ENCODE results near the gene XRCC1. TPM values are rescaled to one million over a fixed set of nuclear protein-coding genes. Genes with fewer than 3 reads are reported as not detected.

The XRCC1 gene
- polyA plus RNA-seq, 1 of the 3 experiments (the other 2 are of a cell fraction): 30.3 TPM

- WGBS (ENCODE audit: low lambda C conversion rate): 91% methylated on average over 1 of the region's 3 CpGs
- no peak for DNase-seq
- ChIA-PET POLR2A (no interaction called here), CTCF (interaction anchor here (1.6 to 8.5 kb wide), 4 partner anchors 23 to 106 kb away, joined by 5 to 104 read pairs (median 26); partner anchors contain the start of genes IRGQ, PINLYP, XRCC1 and ZNF576)
- Histone ChIP-seq H2AFZ (ENCODE audit: low read depth) (no peak overlapping the region), H3F3A (replicated peaks; ENCODE audit: insufficient read depth) (peaks cover 18% of the 10 kb centered on the region), H4K20me1 (ENCODE audit: insufficient read depth) (no peaks in the 10 kb centered on the region), H3K36me3 (replicated peaks in 1 of 2; ENCODE audit: control insufficient read depth in 1 of 2, insufficient read depth in 2 of 2, low read length in 1 of 2) (peaks cover 18 to 46% of the 10 kb centered on the region in 2 experiments), H3K79me2 (ENCODE audit: insufficient read depth) (no peaks in the 10 kb centered on the region; the same call in 1 of the 2 replicates), H3K27ac (ENCODE audit: low read depth in 2 of 2, low read length in 1 of 2) (no peak overlapping the region), H3K9me3 (no peaks in the 10 kb centered on the region), H3K4me3 (ENCODE audit: low read depth in 2 of 2, low read length in 1 of 2) (no peak overlapping the region), H3K4me1 (ENCODE audit: control insufficient read depth in 1 of 2, insufficient read depth in 2 of 2, low read depth in 1 of 2, low read length in 1 of 2) (no peaks in the 10 kb centered on the region), H3K9ac (no peak overlapping the region), H3K9me2 (no peaks in the 10 kb centered on the region), H3K4me2 (no peak overlapping the region), H3K27me3 (ENCODE audit: insufficient read depth) (no peaks in the 10 kb centered on the region)
- TF ChIP-seq MEF2A (IDR thresholded peaks at IDR 0.05; ENCODE audit: borderline replicate concordance, low read depth): no peak
- no peak for TF ChIP-seq YY1 (IDR thresholded peaks at IDR 0.05; ENCODE audit: low read depth)
- no peak for TF ChIP-seq GATA2 (CRISPR knock-in tag; IDR thresholded peaks at IDR 0.05)
- no peak for TF ChIP-seq CHD2 (IDR thresholded peaks at IDR 0.05; ENCODE audit: low read length, partially characterized antibody)
- TF ChIP-seq EZH2phosphoT487 (IDR thresholded peaks at IDR 0.05; ENCODE audit: borderline replicate concordance, low read depth): no peak
- TF ChIP-seq FOSL2 (IDR thresholded peaks at IDR 0.05; ENCODE audit: borderline replicate concordance, low read depth): no peak
These were observed 22.7 kb downstream of the XRCC1 start for GRCh38 chr19:43552616-43553015.

- H3K4me1 ChIP-seq (ENCODE audit: control insufficient read depth in 1 of 2, insufficient read depth in 2 of 2, low read depth in 1 of 2, low read length in 1 of 2): no peaks in the 10 kb centered on the region
- no peak overlapping the region for H3K9ac ChIP-seq
- no peak overlapping the region for H3K4me2 ChIP-seq
- no peak for DNase-seq
- H4K20me1 ChIP-seq (ENCODE audit: insufficient read depth): no peaks in the 10 kb centered on the region
- POLR2A ChIA-PET: no interaction called here
- peaks cover 13% of the 10 kb centered on the region for H3F3A ChIP-seq (replicated peaks; ENCODE audit: insufficient read depth)
- no peak overlapping the region for H3K4me3 ChIP-seq (ENCODE audit: low read depth in 2 of 2, low read length in 1 of 2)
- no peaks in the 10 kb centered on the region for H3K27me3 ChIP-seq (ENCODE audit: insufficient read depth)
- peaks cover 18 to 46% of the 10 kb centered on the region in 2 experiments for H3K36me3 ChIP-seq (replicated peaks in 1 of 2; ENCODE audit: control insufficient read depth in 1 of 2, insufficient read depth in 2 of 2, low read length in 1 of 2)
- TF ChIP-seq MEF2A (IDR thresholded peaks at IDR 0.05; ENCODE audit: borderline replicate concordance, low read depth) (no peak), USF1 (IDR thresholded peaks at IDR 0.05; ENCODE audit: borderline replicate concordance, low read depth) (no peak), YY1 (IDR thresholded peaks at IDR 0.05; ENCODE audit: low read depth) (no peak), GABPA (IDR thresholded peaks at IDR 0.05; ENCODE audit: low read depth) (no peak), JUND (IDR thresholded peaks at IDR 0.05) (no peak)
- no peaks in the 10 kb centered on the region for H3K9me2 ChIP-seq
- H2AFZ ChIP-seq (ENCODE audit: low read depth): no peak overlapping the region
- no peaks in the 10 kb centered on the region for H3K9me3 ChIP-seq
- whole genome bisulfite sequencing (ENCODE audit: low lambda C conversion rate): no CpG with 5 or more reads among the region's 3 CpGs
- CTCF ChIA-PET: interaction anchor here (2.1 to 8.5 kb wide), 2 partner anchors 33 to 43 kb away, joined by 9 to 104 read pairs; partner anchors contain the start of genes IRGQ and ZNF576
- H3K79me2 ChIP-seq (ENCODE audit: insufficient read depth): no peaks in the 10 kb centered on the region; the same call in 1 of the 2 replicates
- H3K27ac ChIP-seq (ENCODE audit: low read depth in 2 of 2, low read length in 1 of 2): no peak overlapping the region
These were observed 23.2 kb downstream of the XRCC1 start for GRCh38 chr19:43552198-43552450.

GRCh38 chr19:43551399-43552197 lies 23.7 kb downstream of the XRCC1 start:
- WGBS (ENCODE audit: low lambda C conversion rate): 92% methylated on average over 20 of the region's 23 CpGs
- Histone ChIP-seq H3K27me3 (ENCODE audit: insufficient read depth) (no peaks in the 10 kb centered on the region), H3K4me2 (no peak overlapping the region), H3K79me2 (ENCODE audit: insufficient read depth) (no peaks in the 10 kb centered on the region; the same call in 1 of the 2 replicates), H3K4me1 (ENCODE audit: control insufficient read depth in 1 of 2, insufficient read depth in 2 of 2, low read depth in 1 of 2, low read length in 1 of 2) (no peaks in the 10 kb centered on the region), H3F3A (replicated peaks; ENCODE audit: insufficient read depth) (peaks cover 10% of the 10 kb centered on the region), H3K36me3 (replicated peaks in 1 of 2; ENCODE audit: control insufficient read depth in 1 of 2, insufficient read depth in 2 of 2, low read length in 1 of 2) (peaks cover 17 to 46% of the 10 kb centered on the region in 2 experiments), H3K9me3 (no peaks in the 10 kb centered on the region), H3K27ac (ENCODE audit: low read depth in 2 of 2, low read length in 1 of 2) (no peak overlapping the region), H3K9ac (no peak overlapping the region), H2AFZ (ENCODE audit: low read depth) (no peak overlapping the region), H4K20me1 (ENCODE audit: insufficient read depth) (no peaks in the 10 kb centered on the region), H3K9me2 (no peaks in the 10 kb centered on the region), H3K4me3 (ENCODE audit: low read depth in 2 of 2, low read length in 1 of 2) (no peak overlapping the region)
- ChIA-PET POLR2A (no interaction called here), CTCF (interaction anchor here (0.8 to 8.5 kb wide), 2 partner anchors 16 to 44 kb away, joined by 3 to 104 read pairs; partner anchors contain the start of genes IRGQ and ZNF576)
- no peak for DNase-seq
- TF ChIP-seq ZBTB33 (IDR thresholded peaks at IDR 0.05; ENCODE audit: borderline replicate concordance, low read depth) (no peak), YY1 (IDR thresholded peaks at IDR 0.05; ENCODE audit: low read depth) (no peak), REST (IDR thresholded peaks at IDR 0.05; ENCODE audit: low read depth, low read length) (no peak), FOSL2 (IDR thresholded peaks at IDR 0.05; ENCODE audit: borderline replicate concordance, low read depth) (no peak), EP300 (IDR thresholded peaks at IDR 0.05; ENCODE audit: borderline replicate concordance in 1 of 2, low read depth in 1 of 2, low read length in 1 of 2) (no peak), RXRA (IDR thresholded peaks at IDR 0.05; ENCODE audit: borderline replicate concordance, low read depth) (no peak), TCF12 (IDR thresholded peaks at IDR 0.05) (no peak), MEF2A (IDR thresholded peaks at IDR 0.05; ENCODE audit: borderline replicate concordance, low read depth) (no peak)

Data from SK-N-SH (cell line).